ENCODE data around the gene CBX5. TPM values are rescaled to one million over a fixed set of nuclear protein-coding genes. Genes with fewer than 3 reads are reported as not detected.
A peak's percentile ranks its signal among the peaks of the same experiment; 100 is the strongest.

Gene CBX5
- total RNA-seq, 2 experiments from 2014 or later = 125 to 128 TPM

GRCh38 chr12:54193434-54193833, 86.5 kb downstream of the CBX5 start:
- intact Hi-C loops (cut with micrococcal nuclease) = loop anchor here (5.0 kb wide), 1 partner anchor 186 kb away; the partner anchor contains the start of gene HOXC8
- ChIA-PET POLR2A (interaction anchor here (0.8 kb wide), 1 partner anchor 208 kb away, joined by 3 read pairs; the partner anchor contains the start of gene HOXC10), CTCF (interaction anchor here (1.3 to 9.7 kb wide), 7 partner anchors 8 to 191 kb away, joined by 3 to 140 read pairs (median 40); partner anchors contain the start of genes HOXC5 and HOXC8)
- Mint-ChIP-seq H3K4me3 (no peak overlapping the region), H3K9me3 (no peaks in the 10 kb centered on the region), H3K27ac (no peak overlapping the region), H3K4me1 (ENCODE audit: low read depth) (peaks cover 7% of the 10 kb centered on the region), H3K27me3 (peaks cover 50% of the 10 kb centered on the region), H3K36me3 (ENCODE audit: low read depth) (no peaks in the 10 kb centered on the region)
- TF ChIP-seq, protein P1, sequence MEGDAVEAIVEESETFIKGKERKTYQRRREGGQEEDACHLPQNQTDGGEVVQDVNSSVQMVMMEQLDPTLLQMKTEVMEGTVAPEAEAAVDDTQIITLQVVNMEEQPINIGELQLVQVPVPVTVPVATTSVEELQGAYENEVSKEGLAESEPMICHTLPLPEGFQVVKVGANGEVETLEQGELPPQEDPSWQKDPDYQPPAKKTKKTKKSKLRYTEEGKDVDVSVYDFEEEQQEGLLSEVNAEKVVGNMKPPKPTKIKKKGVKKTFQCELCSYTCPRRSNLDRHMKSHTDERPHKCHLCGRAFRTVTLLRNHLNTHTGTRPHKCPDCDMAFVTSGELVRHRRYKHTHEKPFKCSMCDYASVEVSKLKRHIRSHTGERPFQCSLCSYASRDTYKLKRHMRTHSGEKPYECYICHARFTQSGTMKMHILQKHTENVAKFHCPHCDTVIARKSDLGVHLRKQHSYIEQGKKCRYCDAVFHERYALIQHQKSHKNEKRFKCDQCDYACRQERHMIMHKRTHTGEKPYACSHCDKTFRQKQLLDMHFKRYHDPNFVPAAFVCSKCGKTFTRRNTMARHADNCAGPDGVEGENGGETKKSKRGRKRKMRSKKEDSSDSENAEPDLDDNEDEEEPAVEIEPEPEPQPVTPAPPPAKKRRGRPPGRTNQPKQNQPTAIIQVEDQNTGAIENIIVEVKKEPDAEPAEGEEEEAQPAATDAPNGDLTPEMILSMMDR (IDR thresholded peaks at IDR 0.05) = no peak
- no peak for DNase-seq
- ATAC-seq = no peak

- Mint-ChIP-seq H3K4me1 (ENCODE audit: low read depth) (peaks cover 18% of the 10 kb centered on the region), H3K9me3 (no peaks in the 10 kb centered on the region), H3K27ac (no peak overlapping the region), H3K27me3 (peaks cover 38% of the 10 kb centered on the region), H3K36me3 (ENCODE audit: low read depth) (no peaks in the 10 kb centered on the region), H3K4me3 (no peak overlapping the region)
- ChIA-PET POLR2A (interaction anchor here (0.9 kb wide), 1 partner anchor 200 kb away, joined by 3 read pairs; no protein-coding TSS in a partner anchor), CTCF (interaction anchor here (0.5 to 9.7 kb wide), 22 partner anchors 10 to 206 kb away, joined by 3 to 140 read pairs (median 5); partner anchors contain the start of genes HOXC10, HOXC5, HOXC8 and HOXC9)
- ATAC-seq (peak; percentile 60), DNase-seq (peak; percentile 87)
- TF ChIP-seq, protein P1 (IDR thresholded peaks at IDR 0.05) = peak; percentile 74
- intact Hi-C loops (cut with micrococcal nuclease) = loop anchor here (2.0 to 5.0 kb wide), 2 partner anchors 159 to 184 kb away; partner anchors contain the start of genes HOXC5 and HOXC8
These were observed 88.3 kb downstream of the CBX5 start for GRCh38 chr12:54191550-54192022.

GRCh38 chr12:54191126-54191525, 88.8 kb downstream of the CBX5 start:
- Mint-ChIP-seq H3K27me3 (peaks cover 33% of the 10 kb centered on the region), H3K4me1 (ENCODE audit: low read depth) (peaks cover 18% of the 10 kb centered on the region), H3K36me3 (ENCODE audit: low read depth) (no peaks in the 10 kb centered on the region), H3K9me3 (no peaks in the 10 kb centered on the region), H3K27ac (no peak overlapping the region), H3K4me3 (no peak overlapping the region)
- ChIA-PET CTCF (interaction anchor here (0.7 to 9.7 kb wide), 22 partner anchors 11 to 206 kb away, joined by 3 to 140 read pairs (median 8); partner anchors contain the start of genes HOXC10, HOXC5 and HOXC8), POLR2A (no interaction called here)
- DNase-seq = no peak
- TF ChIP-seq, protein P1 (IDR thresholded peaks at IDR 0.05) = no peak
- intact Hi-C loops (cut with micrococcal nuclease) = loop anchor here (2.0 to 5.0 kb wide), 2 partner anchors 158 to 184 kb away; partner anchors contain the start of genes HOXC5 and HOXC8
- ATAC-seq = no peak

DNA sequence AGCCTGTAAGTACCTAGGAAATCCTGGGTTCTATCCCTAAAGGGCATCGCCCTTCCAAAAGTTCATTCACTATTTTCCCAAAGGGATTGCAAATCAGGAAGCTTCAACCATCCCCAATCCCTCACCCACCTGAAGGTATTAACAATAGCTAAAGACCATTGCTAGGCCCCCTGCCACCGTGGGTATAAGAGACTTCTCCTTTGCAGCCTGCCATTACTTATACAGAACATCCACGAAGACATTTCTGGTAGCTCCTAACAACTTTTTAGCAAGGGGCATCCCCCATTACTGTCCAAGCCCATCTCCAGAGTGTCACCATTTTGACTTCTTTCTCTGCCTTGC, 90.8 kb downstream of the CBX5 start:
- Mint-ChIP-seq H3K9me3 (no peaks in the 10 kb centered on the region), H3K27me3 (peaks cover 22% of the 10 kb centered on the region), H3K4me1 (ENCODE audit: low read depth) (peaks cover 18% of the 10 kb centered on the region), H3K27ac (peak overlapping the region; percentile 64), H3K36me3 (ENCODE audit: low read depth) (no peaks in the 10 kb centered on the region), H3K4me3 (peak overlapping the region; percentile 84)
- peak; percentile 5 for ATAC-seq
- ChIA-PET POLR2A (interaction anchor here (1.0 to 1.3 kb wide), 3 partner anchors 150 to 180 kb away, joined by 3 to 5 read pairs (median 3); partner anchors contain the start of gene HOXC8), CTCF (interaction anchor here (0.6 to 9.7 kb wide), 16 partner anchors 12 to 643 kb away, joined by 3 to 140 read pairs (median 6); partner anchors contain the start of genes HOXC10, HOXC4, HOXC5 and HOXC8)
- intact Hi-C loops (cut with micrococcal nuclease) = no loop called here
- DNase-seq = no peak
- TF ChIP-seq, protein P1 (IDR thresholded peaks at IDR 0.05) = no peak

DNA sequence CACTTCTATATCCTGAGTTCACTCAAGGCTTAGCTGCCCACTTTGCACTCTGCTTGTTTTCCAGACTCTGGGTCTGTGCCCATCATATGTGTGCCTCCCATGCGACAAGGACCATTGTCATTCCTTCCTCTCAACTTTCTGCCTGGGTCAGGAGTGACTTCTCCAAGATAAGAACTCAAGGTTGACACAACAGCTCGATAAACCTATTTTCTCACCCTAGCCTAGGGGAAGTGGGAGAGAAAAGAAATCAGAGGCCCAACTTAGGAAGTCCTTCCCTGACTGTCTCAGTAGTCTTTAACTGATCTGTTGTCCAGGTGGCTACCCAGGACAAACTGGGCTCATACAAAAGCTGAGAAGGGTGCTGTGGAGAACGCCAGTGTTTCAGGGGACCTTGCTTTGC, 92.8 kb downstream of the CBX5 start:
- Mint-ChIP-seq H3K4me3 (peak overlapping the region; percentile 70), H3K9me3 (no peaks in the 10 kb centered on the region), H3K4me1 (ENCODE audit: low read depth) (peaks cover 18% of the 10 kb centered on the region), H3K27me3 (peaks cover 5% of the 10 kb centered on the region), H3K27ac (no peak overlapping the region), H3K36me3 (ENCODE audit: low read depth) (peaks cover 4% of the 10 kb centered on the region)
- TF ChIP-seq, protein P1 (IDR thresholded peaks at IDR 0.05) = no peak
- DNase-seq = no peak
- ChIA-PET CTCF (interaction anchor here (0.5 to 6.7 kb wide), 9 partner anchors 14 to 202 kb away, joined by 3 to 40 read pairs (median 3); partner anchors contain the start of genes HOXC10 and HOXC5), POLR2A (no interaction called here)
- ATAC-seq = no peak
- intact Hi-C loops (cut with micrococcal nuclease) = no loop called here

Data from activated CD8-positive, alpha-beta T cell treated with anti-CD3 and anti-CD28 coated beads for 36 hours (primary cell).